ENCODE measurements around the gene LEMD3. TPM values are rescaled to one million over a fixed set of nuclear protein-coding genes. Genes with fewer than 3 reads are reported as not detected.

The LEMD3 gene
- total and polyA plus RNA-seq, 2 donors from 2014 or later, result 7.5 to 31.8 TPM

GRCh38 chr12:65171073-65171472, 1.7 kb downstream of the LEMD3 start:
- intact Hi-C loops (cut with DNase I), result no loop called here
- Histone ChIP-seq H3K36me3 (ENCODE audit: control insufficient read depth in 2 of 3, insufficient read depth in 3 of 3, low read length in 3 of 3) (peaks cover 0 to 2% (median under 1%) of the 10 kb centered on the region in 3 donors), H3K27me3 (ENCODE audit: control insufficient read depth, insufficient read depth, low read length) (no peaks in the 10 kb centered on the region), H3K9me3 (ENCODE audit: control insufficient read depth in 2 of 3, insufficient read depth in 1 of 3, low read length in 3 of 3) (no peaks in the 10 kb centered on the region), H3K4me3 (ENCODE audit: low read length in 3 of 3) (peak overlapping the region; percentile 87 to 97 (median 91)), H3K9ac (ENCODE audit: low read length in 3 of 3) (peak overlapping the region; percentile 40 to 92 (median 87)), H3K4me1 (ENCODE audit: control insufficient read depth in 2 of 3, insufficient read depth in 2 of 3, low read depth in 1 of 3, low read length in 3 of 3) (peaks cover 0 to 11% (median 7%) of the 10 kb centered on the region in 3 donors), H3K27ac (ENCODE audit: low read depth in 2 of 2, low read length in 2 of 2) (no peak overlapping the region)
- FAIRE-seq (no peak), DNase-seq (peak in 1 of 5 donors; percentile 23)
- TF ChIP-seq CTCF (IDR thresholded peaks at IDR 0.05; ENCODE audit: borderline replicate concordance, extremely low read depth, insufficient read depth), result no peak

- FAIRE-seq (no peak), DNase-seq (no peak)
- H3K4me1 ChIP-seq (ENCODE audit: control insufficient read depth in 2 of 3, insufficient read depth in 2 of 3, low read depth in 1 of 3, low read length in 3 of 3), result peaks cover 0 to 11% (median 7%) of the 10 kb centered on the region in 3 donors
- H3K9me3 ChIP-seq (ENCODE audit: control insufficient read depth in 2 of 3, insufficient read depth in 1 of 3, low read length in 3 of 3), result no peaks in the 10 kb centered on the region
- TF ChIP-seq CTCF (IDR thresholded peaks at IDR 0.05; ENCODE audit: borderline replicate concordance, extremely low read depth, insufficient read depth), result no peak
- H3K4me3 ChIP-seq (ENCODE audit: low read length in 3 of 3), result peak overlapping the region; percentile 53 to 97 (median 87)
- intact Hi-C loops (cut with DNase I), result no loop called here
- no peaks in the 10 kb centered on the region for H3K27me3 ChIP-seq (ENCODE audit: control insufficient read depth, insufficient read depth, low read length)
- H3K9ac ChIP-seq (ENCODE audit: low read length in 3 of 3), result peak overlapping the region in 1 of 3 donors; percentile 23
- H3K27ac ChIP-seq (ENCODE audit: low read depth in 2 of 2, low read length in 2 of 2), result no peak overlapping the region
- H3K36me3 ChIP-seq (ENCODE audit: control insufficient read depth in 2 of 3, insufficient read depth in 3 of 3, low read length in 3 of 3), result peaks cover 0 to 5% (median 2%) of the 10 kb centered on the region in 3 donors
These were observed 2.5 kb downstream of the LEMD3 start for GRCh38 chr12:65171870-65172269.

- no peak overlapping the region for H3K27ac ChIP-seq (ENCODE audit: low read depth in 2 of 2, low read length in 2 of 2)
- H3K4me1 ChIP-seq (ENCODE audit: control insufficient read depth in 2 of 3, insufficient read depth in 2 of 3, low read depth in 1 of 3, low read length in 3 of 3), result peaks cover 0 to 11% (median 7%) of the 10 kb centered on the region in 3 donors
- no peak overlapping the region for H3K9ac ChIP-seq (ENCODE audit: low read length in 3 of 3)
- H3K27me3 ChIP-seq (ENCODE audit: control insufficient read depth, insufficient read depth, low read length), result no peaks in the 10 kb centered on the region
- no peak overlapping the region for H3K4me3 ChIP-seq (ENCODE audit: low read length in 3 of 3)
- TF ChIP-seq CTCF (IDR thresholded peaks at IDR 0.05; ENCODE audit: borderline replicate concordance, extremely low read depth, insufficient read depth), result no peak
- intact Hi-C loops (cut with DNase I), result no loop called here
- no peak for DNase-seq
- H3K9me3 ChIP-seq (ENCODE audit: control insufficient read depth in 2 of 3, insufficient read depth in 1 of 3, low read length in 3 of 3), result no peaks in the 10 kb centered on the region
- peaks cover 0 to 5% (median 2%) of the 10 kb centered on the region in 3 donors for H3K36me3 ChIP-seq (ENCODE audit: control insufficient read depth in 2 of 3, insufficient read depth in 3 of 3, low read length in 3 of 3)
- FAIRE-seq, result no peak
These were observed 6.0 kb downstream of the LEMD3 start for GRCh38 chr12:65175385-65175784.

Data from kidney (tissue), 14 donors.